NOMO-1 treated with dmso at 0.1 percent for 144 hours (cell line): ENCODE results near the gene SLC29A3.

Experiments used
- DNase-seq: peaks from one replicate; lab custom pipeline; 2025; ENCODE audit not compliant: unreplicated experiment; lab: John Stamatoyannopoulos, UW

Gene SLC29A3

DNA sequence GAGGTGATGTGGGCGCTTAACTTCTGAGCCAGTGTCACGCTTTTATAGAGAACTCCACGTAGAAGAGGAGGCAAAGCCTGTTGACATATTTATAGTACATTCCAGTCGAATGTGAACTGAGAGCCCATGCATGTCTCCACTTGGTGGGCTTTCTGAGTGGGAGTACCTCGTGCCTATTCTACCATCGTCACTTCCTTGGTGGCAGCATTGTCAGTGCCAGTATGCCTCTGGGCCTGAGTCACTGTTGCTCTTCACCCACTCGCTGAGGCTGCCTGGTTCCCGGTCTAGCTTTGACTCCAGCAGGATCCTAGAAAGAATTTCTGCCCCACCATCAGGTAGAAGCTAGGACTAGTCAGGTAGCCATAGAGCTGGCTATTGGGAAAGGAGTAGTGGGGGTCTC is 47.6 kb downstream of the SLC29A3 start:
- DNase-seq = no peak

DNA sequence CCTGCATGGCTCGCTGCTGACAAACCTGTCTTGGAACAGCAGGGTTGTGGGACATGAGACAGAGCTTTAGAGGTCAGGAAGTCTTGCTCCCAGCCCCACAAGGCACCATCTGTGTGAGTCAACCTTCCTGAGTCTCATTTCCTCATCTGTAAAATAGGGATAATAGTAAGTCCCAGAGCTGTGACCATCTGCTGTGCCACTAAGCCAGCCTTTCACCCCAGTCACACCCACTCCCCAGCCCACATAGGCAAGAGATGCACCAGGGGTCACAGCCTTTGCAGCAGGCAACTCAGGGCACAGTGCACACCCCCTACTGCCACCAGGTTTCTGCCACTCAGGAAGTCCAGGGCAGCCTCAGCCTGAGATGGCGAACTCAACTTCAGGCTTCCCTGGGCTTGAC is 48.2 kb downstream of the SLC29A3 start:
- no peak for DNase-seq

DNA sequence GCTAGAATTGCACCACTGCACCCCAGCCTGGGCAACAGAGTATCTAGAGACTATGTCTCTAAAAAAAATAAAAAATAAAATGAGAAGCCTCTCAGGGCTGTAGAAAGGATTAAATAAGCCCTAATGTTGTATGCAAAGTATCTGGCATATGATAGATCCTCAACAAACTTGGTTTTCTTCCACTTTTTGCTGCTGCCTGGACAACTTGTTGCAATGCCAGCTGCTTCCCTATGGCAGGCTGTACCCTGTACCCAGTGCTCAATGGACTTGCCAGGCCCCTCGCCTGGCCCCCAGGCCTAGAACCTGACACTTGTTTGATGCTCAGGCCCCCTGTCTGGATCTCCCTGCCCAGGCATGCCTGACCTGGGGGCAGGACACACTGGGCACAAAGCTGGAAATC is 49.1 kb downstream of the SLC29A3 start:
- DNase-seq = no peak

DNA sequence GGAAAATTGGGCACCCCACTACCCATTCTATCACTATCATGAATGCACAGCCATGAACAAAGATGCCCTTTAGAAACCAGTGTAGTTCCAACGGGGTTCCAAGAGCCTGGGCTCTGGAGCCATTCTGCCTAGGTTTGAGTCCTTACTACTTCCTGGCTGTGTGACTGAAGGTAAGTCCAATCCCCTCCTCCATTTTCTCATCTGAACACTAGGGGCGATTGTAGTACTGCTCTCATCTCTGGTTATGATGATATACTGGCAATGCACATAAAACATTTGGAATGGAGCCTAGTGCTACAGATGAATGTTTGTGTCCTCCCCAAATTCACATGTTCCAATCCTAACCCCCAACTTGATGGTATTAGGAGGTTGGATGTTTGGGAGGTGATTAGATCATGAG is 49.6 kb downstream of the SLC29A3 start:
- DNase-seq = no peak

DNA sequence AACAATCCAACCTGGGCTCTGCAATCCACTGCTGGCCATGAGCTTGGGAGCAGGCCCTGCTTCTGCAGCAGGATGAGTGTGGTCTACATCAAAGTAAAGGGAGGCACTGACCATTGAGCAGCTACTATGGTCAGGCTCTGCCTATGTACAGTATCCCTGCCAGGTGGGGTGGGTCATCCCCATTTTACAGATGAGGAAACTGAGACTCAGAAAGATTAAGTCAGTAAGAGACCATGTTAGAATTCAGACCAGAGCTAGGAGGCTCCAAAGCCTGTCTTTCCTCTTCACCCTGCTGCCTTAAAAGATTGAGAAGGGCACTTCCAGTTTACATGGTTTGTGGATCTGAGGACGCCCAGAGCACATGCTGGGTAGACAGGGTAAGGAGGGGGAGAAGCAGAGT is 50.5 kb downstream of the SLC29A3 start:
- no peak for DNase-seq

DNA sequence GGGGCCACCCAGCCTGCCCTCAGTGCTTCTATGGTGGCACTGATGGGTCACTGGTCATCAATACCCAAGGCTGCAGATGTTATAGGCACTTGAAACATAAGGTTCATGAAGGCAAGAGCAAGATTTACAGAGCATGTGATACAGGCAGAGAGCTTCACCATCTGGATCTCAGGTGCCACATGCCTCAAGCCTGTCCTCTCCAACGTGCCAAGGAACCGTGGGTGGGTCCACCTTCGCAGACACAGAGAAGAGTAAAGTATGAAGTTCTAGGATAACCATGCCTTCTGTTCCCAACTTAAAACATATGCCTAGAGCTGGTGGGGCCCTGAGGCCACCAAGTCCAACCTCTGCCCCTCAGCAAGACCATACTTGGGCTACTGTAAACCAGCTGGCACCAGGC is 51.0 kb downstream of the SLC29A3 start:
- no peak for DNase-seq

DNA sequence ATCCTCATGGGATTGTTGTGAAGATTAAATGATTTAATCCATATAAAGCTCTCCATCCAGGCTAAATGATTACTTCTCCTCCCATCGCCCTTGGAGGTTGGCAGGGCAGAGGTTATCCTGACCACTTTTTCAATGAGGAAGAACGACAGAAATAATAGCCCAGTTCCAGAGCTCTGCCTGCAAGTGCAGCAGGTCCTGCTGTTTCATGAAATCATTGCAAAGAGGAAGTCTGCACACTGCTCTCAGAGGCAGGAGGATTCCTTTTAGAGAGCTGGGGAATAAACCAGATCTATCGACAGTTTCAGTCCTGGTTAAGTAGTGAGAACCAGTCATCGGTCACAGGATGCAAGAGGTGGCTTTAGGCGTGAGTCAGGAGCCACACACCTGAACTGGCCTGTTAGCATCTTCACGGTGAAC is 52.7 kb downstream of the SLC29A3 start:
- peak; percentile 45 for DNase-seq

DNA sequence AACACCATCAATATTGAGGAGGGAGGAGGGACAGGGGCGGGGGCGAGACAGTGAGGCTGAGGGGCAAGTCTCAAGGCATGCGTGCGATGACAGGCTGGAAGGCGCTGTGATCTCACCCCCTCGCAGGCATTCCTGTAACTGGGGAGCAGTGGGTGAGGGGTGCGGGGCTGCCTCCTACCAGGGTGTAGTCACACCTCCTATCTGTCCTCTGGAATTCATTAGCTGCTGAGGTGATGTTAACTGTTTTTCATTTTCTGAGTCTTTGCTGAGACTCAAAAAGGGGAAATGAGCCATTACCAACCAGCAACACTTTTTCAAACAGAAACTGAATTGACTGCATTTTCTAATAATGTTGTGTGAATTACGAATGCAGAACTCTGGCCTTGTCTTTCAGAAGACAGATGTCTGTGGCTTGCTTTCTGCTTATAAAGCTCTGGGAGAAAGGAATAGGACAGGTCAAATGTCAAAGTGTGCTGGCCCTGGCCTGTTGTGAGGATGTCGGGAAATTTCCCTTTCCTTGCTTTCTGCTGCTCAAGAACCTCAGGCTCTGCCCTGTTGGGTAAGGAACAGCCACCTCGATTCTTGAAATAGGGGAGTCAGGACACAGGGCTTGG is 53.9 kb downstream of the SLC29A3 start:
- DNase-seq = peak; percentile 55

DNA sequence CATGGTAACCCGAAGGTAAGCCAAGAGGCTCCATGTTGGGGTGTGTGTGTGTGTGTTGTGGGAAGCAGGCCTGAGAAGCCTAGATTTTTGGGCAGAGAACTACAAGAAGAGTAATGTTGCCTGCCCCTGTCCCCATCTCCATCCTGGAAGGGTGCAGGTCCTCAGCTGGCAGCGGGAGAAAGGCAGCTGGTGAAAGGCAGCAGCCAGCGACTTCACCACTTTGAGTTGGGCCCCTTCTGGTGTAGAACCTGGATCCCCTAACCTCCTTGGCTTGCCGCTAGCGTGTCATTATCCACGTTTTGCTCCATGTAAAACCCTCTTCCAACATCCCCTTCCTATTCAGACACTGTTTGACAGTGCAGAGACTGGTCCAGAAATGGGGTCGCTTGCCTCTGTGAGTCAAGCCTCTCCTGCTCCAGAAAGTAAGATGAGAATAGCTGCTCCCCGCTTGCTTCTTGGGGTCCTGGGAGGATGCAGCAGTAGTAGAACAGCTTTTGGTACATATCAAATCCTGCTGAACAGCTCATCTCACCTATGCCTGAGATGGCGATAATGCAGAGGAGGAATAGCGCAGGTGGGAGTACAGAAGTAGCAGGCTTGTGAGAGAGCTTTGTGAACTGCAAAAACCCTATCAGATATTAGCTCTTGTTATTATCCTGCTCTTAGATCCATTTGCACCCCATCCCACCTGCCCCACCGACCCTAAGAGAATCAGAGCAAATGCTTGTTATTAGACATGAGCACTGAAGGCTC is 55.6 kb downstream of the SLC29A3 start:
- no peak for DNase-seq

DNA sequence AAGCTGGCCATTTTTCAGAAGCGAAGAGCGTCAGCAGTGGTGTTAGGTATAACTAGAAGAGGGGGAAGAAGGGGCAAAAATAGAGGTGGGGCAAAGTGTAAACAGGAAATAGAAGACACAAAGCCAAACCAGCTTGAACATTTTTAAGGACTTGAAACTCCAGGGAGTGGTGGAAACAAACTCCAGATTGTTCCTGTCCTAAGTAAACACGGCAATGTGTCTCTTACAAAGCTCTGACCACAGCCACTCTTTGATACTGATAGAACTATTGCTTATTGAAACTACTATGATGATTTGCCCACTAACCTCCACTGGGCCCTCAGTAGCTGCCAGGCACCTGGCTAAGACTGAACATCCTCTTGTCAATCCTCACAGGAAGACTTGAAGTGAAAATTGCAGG is 56.9 kb downstream of the SLC29A3 start:
- no peak for DNase-seq

DNA sequence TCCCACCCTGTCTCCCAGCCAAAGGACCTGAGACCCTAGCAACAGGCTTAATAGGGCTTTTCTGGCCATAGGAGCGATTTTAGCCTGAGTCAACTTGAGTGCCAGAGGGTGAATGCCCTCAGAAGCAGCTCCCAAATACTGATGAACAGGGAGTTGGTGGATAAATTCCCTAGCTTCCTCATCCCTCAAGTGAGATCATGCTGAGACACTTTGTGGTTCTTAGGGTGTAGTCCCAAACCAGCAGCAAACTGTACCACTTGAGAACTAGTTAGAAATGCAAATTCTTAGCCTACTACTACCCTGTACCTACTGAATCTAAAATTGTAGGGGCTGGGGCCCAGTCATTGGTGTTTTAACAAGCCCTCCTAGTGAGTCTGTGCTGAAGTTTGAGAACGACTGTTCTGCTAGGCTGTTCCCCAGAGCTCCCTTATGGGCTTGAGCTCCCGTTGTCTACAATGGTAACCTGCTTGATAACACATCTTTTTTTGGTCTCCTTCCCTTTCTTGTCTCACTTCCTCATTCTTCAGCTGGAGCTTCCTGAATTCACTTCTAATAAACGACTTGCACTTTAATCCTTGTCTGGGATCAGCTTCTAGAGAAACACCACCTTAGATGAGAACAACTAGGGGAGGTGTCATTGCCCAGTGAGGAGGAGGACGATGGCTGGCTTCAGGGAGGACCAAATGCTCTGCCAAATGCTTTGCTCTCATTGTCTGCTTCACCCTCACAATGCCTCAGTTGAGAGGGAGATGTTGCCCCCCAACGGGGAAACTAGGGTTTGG is 59.5 kb downstream of the SLC29A3 start:
- DNase-seq = peak; percentile 62

DNA sequence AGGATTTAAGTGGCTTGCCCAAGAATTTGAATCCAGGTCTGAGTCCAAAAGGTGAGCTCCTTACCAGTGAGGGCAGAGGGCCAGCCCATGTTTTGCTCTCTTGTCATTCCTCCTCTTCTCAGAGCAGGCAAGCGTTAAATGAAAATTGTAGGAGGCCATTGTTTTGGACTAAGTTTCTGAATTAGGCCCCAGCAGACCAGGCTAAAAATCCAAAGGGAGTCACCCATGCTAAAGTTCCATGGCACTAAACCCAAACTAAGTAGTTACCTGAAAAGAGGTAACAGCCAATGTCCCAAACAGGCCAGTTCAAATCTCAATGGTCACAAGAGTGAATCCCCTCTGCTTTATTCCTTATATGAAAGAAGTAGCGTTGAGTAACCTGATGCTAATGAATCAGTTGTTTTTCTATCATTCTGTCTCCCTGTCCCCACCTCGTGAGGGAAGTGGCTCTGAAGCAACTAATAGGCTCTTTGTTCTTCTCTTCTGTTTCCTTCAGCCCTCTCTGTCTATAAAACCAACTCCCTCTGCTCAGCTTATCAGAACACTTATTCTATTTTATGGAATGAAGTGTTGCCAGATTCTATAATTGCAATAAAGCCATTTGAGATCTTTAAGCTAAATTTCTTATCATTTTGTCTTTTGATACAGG is 60.2 kb downstream of the SLC29A3 start:
- no peak for DNase-seq

DNA sequence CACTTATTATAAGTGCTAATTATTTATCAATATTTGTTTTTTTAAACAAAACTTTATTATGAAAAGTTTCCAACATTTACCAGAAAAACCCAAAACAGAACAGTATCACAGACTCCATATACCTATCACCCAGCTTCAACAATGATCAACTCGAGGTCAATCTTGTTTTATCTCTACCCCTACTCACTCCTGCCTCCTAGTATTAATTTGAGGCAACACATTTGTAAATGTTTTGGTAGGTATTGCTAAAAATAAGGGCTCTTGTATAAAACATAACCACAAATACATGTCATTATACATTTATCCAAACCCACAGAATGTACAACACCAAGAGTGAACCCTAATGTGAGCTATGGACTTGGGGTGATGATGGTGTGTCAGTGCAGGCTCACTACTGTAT is 61.8 kb downstream of the SLC29A3 start:
- DNase-seq = no peak

DNA sequence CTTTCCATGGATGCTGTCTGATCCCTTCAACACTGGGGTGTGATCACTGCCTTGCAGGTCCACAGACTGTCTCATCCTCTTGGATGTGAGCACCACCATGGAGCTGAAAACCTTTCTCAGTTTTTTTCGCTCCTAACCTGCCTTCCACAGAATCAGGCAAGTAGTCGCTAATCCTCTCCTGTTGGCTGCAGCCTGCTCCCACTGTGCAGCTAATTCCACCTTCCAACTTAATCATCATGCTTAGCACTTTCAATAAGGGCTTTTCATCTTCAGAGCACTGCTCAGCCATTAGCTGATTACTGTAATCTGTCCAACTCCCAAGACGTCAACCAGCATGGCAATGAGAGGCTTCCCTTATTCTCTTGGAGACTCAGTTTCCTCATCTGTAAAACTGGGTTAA is 62.6 kb downstream of the SLC29A3 start:
- DNase-seq = no peak

DNA sequence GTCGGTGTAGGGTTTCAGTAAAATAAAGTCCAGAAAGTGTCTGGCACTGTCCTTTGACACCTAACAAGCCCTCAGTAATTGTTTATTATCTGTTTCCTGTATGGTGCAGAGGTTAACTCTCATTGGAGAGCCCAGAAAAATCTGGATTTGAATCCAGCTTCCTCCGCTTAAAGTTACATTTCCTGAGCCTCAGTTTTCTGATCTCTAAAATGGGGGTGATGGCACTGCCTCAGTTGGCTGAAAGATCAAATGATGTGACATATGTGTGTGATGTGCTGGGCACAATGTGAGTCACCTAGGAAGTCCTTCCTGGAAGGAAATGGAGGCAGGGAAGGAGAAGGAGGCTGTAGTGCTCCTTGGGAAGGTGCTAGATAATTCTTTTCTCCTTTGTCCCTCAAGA is 63.0 kb downstream of the SLC29A3 start:
- no peak for DNase-seq

DNA sequence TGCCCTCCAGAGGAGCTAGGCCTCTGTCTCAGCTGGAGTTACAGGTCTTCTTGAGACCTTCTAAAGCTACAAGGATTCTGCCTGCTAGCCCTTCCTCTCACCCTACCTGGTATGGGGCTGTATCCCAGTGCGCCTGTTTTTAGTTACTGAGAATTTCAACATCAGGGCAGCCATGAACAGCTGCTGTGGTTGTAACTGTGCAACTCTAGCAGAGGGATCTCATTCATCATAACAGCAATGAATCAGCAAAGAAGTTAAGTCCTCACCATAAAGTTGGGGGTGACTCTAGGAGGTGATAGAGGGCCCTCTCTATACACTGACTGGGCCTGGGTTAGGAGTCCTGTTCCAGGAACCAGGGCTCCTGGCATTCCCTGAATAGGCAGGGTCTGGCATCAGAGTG is 63.7 kb downstream of the SLC29A3 start:
- peak; percentile 56 for DNase-seq

DNA sequence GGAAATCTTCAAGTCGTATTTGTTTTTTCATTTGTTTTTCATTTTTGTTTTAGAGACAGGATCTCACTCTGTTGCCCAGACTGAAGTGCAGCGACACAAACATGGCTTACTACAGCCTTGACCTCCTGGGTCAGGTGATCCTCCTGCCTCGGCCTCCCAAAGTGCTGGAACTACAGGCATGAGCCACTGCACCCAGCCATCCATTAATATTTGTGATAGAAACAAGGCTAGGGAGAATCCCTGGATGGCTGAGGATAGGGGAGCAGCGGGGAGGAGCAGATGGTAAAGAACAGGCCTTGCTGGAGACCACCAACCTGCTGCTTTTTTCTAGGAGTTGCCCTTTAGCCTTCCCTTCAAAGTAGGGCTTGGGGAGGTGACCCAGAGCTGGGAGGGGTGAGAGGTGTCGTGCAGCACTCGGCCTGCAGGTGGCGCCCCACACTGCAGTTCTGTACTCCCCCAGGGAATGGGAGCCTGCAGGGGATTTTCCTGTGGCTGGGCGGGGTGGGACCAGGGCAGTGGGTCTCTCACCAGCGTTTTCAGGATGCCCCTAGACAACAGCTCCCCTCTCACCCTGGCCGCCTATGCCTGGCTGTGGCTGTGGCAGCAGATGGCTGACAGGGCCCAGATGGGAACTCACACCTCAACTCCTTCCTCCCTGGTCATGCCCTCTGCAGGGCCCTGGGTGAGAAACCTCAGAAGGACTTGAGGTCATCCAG is 65.1 kb downstream of the SLC29A3 start:
- DNase-seq = peak; percentile 21

DNA sequence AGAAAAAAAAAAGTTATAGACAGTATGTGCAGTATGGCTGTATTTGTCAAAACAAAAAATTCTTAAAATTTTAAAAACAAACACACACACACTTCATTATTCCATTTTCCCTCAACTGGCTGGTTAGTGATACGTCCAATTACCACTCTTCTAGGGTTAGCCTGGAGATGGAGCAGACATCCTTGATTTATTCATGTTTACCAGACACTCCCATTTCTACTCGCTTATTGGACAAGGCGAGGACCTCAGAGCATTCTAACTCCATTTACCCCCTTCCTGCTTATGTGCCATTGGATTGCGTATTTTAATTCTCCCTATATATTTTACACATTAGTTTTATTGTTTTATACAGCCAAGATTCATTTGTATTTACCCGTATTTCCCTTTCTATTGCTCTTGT is 69.1 kb downstream of the SLC29A3 start:
- no peak for DNase-seq

DNA sequence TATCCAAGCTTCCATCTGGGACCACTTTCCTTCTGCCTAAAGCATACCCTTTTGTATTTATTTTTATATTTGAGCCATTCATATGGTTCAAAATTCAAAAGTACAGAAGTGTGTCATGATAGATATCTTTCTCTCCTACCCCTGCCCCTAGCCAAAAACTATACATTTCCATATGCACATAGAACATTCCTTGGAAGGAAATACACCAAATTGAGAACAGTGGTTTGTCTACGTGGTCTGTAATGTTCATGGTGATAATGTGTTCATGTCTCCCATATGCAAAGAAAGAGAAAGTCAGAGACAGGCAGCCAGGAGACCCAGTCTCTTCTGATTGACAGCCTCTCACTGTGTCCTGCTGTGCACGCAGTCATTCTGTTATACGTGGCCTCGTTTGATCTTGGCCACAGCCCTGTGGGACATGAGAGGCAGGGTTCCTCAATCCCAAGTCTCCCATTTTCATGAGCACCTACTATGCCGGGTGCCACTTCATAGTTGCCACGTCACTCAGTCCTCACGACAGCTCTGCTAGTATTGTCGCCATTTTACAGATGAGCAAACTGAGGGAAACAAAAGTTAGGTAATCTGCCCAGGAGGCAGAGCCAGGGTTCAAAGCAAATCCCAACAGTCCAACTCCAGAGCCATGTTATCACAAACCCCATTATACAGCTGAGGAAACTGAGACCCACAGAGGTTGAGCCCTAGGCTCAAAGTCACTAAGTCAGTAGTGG is 69.7 kb downstream of the SLC29A3 start:
- DNase-seq = no peak

DNA sequence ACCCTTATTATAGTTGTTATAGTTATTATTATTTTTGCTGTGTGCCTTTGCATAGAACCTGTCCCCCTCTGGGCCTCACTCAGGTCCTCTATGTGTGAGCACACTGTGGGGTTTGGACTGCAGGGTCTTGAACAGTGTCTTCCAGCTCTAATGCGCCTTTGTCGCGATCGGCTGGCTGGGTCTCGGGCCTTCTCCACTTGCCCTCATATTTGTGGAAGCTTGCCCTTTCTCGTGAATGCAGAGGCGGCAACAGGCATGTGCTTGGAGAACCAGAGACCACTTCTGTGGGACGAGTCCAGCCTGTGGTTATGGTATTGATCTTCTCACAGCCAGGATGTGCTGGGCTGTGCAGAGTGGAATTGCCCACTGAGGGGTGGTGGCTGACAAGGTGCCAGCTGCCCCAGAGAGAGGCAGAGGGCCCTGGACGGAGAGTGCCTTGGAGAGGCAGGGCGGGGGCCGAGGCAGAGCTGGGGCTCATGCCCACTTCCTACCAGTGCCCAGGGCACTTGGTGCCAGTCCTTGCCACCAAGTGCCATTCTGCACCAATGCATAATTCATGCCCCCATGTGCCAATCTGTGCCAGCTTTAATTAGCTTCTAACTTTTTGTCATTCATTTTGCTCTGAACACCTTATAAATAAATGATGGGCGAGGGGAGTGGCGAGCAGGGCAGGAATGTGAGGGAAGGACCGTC is 70.9 kb downstream of the SLC29A3 start:
- no peak for DNase-seq
